CD14-positive monocyte (primary cell): ENCODE results near the gene CCL11. TPM values are rescaled to one million over a fixed set of nuclear protein-coding genes. Genes with fewer than 3 reads are reported as not detected.
"Not testable (repeated sequence)": the region's sequence is repeated elsewhere in the genome, so short reads cannot be mapped to it uniquely, and the experiment has no call there.

Experiments used
- DNase-seq, 3 donors: peaks; one replicate each; pipeline ENCODE4 v3.0.0-alpha.2; 2011 to 2022
- H2AFZ ChIP-seq: 2 replicates; pipeline ENCODE4 v1.6.0; 2012; ENCODE audit warnings: mild to moderate bottlenecking, low read depth, low read length, inconsistent platforms; ENCODE audit not compliant: insufficient read depth, poor library complexity, severe bottlenecking
- H3K27ac ChIP-seq, 2 donors: 1 replicate in 1 of 2; 2 replicates in 1 of 2; pipeline ENCODE4 v1.5.1; 2012 to 2013; ENCODE audit warnings: low read length in 2 of 2, control low read depth in 1 of 2, inconsistent platforms in 1 of 2, low read depth in 1 of 2, mild to moderate bottlenecking in 1 of 2
- H3K27me3 ChIP-seq, 2 donors: one replicate each; pipeline versions ENCODE4 v1.6.0 to v1.6.1; 2011 to 2013; ENCODE audit warnings: low read length in 2 of 2; ENCODE audit not compliant: control insufficient read depth in 2 of 2, insufficient read depth in 2 of 2
- H3K36me3 ChIP-seq, 2 donors: replicated peaks in 1 of 2; 1 replicate in 1 of 2; 2 replicates in 1 of 2; pipeline versions ENCODE4 v1.5.1 to v1.6.1; 2012 to 2013; ENCODE audit warnings: low read length in 2 of 2, control low read depth in 1 of 2, inconsistent platforms in 1 of 2, mild to moderate bottlenecking in 1 of 2; ENCODE audit not compliant: insufficient read depth in 2 of 2, control insufficient read depth in 1 of 2
- H3K4me1 ChIP-seq, 2 donors: 1 replicate in 1 of 2; 2 replicates in 1 of 2; pipeline versions ENCODE4 v1.5.1 to v1.6.1; 2012 to 2013; ENCODE audit warnings: low read length in 2 of 2, control low read depth in 1 of 2, inconsistent platforms in 1 of 2, mild to moderate bottlenecking in 1 of 2, moderate library complexity in 1 of 2; ENCODE audit not compliant: insufficient read depth in 2 of 2, control insufficient read depth in 1 of 2
- H3K4me2 ChIP-seq: replicated peaks from 2 replicates; pipeline ENCODE3; 2012; ENCODE audit warnings: low read length, moderate library complexity, mild to moderate bottlenecking; ENCODE audit not compliant: poor library complexity, severe bottlenecking; ENCODE audit errors: extremely low read depth
- H3K4me3 ChIP-seq, 3 experiments: fragments of 200-600 bp in 1 of 3; sonication (generic) in 1 of 3; replicated peaks in 1 of 3; 1 replicate in 2 of 3; 2 replicates in 1 of 3; pipeline ENCODE4 v1.5.1; 2011 to 2013; ENCODE audit warnings: low read length in 3 of 3, mild to moderate bottlenecking in 3 of 3, control low read depth in 2 of 3, low read depth in 2 of 3, inconsistent platforms in 1 of 3, moderate library complexity in 1 of 3
- H3K79me2 ChIP-seq: 2 replicates; pipeline ENCODE4 v1.6.0; 2012; ENCODE audit warnings: mild to moderate bottlenecking, control low read depth, inconsistent platforms, low read length, moderate library complexity; ENCODE audit not compliant: insufficient read depth
- H3K9ac ChIP-seq: 2 replicates; pipeline ENCODE4 v1.6.0; 2017; ENCODE audit warnings: low read length, mild to moderate bottlenecking; ENCODE audit not compliant: insufficient read depth, poor library complexity, severe bottlenecking
- H3K9me3 ChIP-seq, 2 donors: replicated peaks in 1 of 2; 1 replicate in 1 of 2; 2 replicates in 1 of 2; pipeline versions ENCODE4 v1.5.1 to v1.6.1; 2012 to 2013; ENCODE audit warnings: low read length in 2 of 2, control low read depth in 1 of 2; ENCODE audit not compliant: control insufficient read depth in 1 of 2, insufficient read depth in 1 of 2
- H4K20me1 ChIP-seq: 2 replicates; pipeline ENCODE4 v1.6.0; 2012; ENCODE audit warnings: mild to moderate bottlenecking, low read length, control low read depth, moderate library complexity; ENCODE audit not compliant: insufficient read depth
- H3K27ac Mint-ChIP-seq, 7 donors: one replicate each; pipeline ENCODE4 v1.8.0; 2020; ENCODE audit warnings: mild to moderate bottlenecking in 7 of 7, mixed read lengths in 7 of 7, moderate library complexity in 6 of 7, inconsistent platforms in 2 of 7
- H3K27me3 Mint-ChIP-seq, 3 donors: one replicate each; pipeline ENCODE4 v1.8.0; 2021 to 2022; ENCODE audit warnings: low read depth in 3 of 3, mild to moderate bottlenecking in 3 of 3, mixed read lengths in 3 of 3, moderate library complexity in 3 of 3, inconsistent platforms in 1 of 3
- H3K36me3 Mint-ChIP-seq, 2 donors: one replicate each; pipeline ENCODE4 v1.8.0; 2020; ENCODE audit warnings: mixed read lengths in 2 of 2, inconsistent platforms in 1 of 2, mild to moderate bottlenecking in 1 of 2
- H3K4me1 Mint-ChIP-seq: one replicate; pipeline ENCODE4 v1.8.0; 2020; ENCODE audit warnings: mild to moderate bottlenecking, mixed read lengths
- H3K4me3 Mint-ChIP-seq, 2 donors: one replicate each; pipeline ENCODE4 v1.8.0; 2020; ENCODE audit warnings: mild to moderate bottlenecking in 2 of 2, mixed read lengths in 2 of 2, moderate library complexity in 1 of 2
- H3K9me3 Mint-ChIP-seq, 7 donors: one replicate each; pipeline ENCODE4 v1.8.0; 2020 to 2022; ENCODE audit warnings: mixed read lengths in 7 of 7, mild to moderate bottlenecking in 6 of 7, moderate library complexity in 6 of 7, inconsistent platforms in 2 of 7
- WGBS: methylation state at CpG from one replicate; pipeline ENCODE4 v1.1.5; 2013; ENCODE audit warnings: missing lambda C conversion rate; ENCODE audit not compliant: insufficient coverage; 5-methylcytosine and 5-hydroxymethylcytosine counted together
- intact Hi-C, 2 donors: fragments of 100-400 bp; cut with micrococcal nuclease; formaldehyde crosslinking; loops; one replicate each; pipeline versions ENCODE4 v1.15.0 to v1.15.1; 2023
- polyA plus RNA-seq, 3 donors: library from polyadenylated mRNA; depleted of rRNA in 1 of 3; unstranded in 2 of 3; stranded (reverse) in 1 of 3; fragments of 300-500 nt in 2 of 3; fragments of >200 nt in 1 of 3; fragmentation: Illumina TruSeq in 2 of 3; gene quantifications; 1 replicate in 2 of 3; 2 replicates in 1 of 3; pipeline ENCODE4 v1.2.3, GENCODE V29; 2012 to 2021
- TF ChIP-seq, protein P1 (sequence below): fragments of 200-600 bp; IDR thresholded peaks from one replicate; pipeline ENCODE4 v1.8.0; 2022; ENCODE audit warnings: antibody characterized with exemption, mild to moderate bottlenecking

Gene CCL11
- polyA plus RNA-seq, 3 donors: not detected

DNA sequence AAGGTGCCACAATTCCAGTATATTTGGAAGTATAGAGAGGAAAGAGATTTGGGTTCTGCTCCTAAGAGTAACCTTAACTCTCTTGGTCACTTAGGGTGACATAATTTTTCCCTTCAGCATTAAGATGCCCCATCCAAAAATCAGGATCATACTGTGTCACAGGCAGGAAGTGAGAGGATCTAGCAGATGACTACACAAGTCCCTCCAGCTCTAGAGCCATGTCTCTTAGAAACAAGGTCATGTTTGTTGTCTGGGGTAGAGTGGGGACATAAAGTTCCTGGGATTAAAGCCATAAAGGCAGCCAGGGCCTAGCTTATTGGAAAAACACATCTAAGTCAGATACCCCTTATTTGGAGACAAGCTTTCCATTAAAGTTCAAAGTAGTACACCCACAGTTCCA, 36.4 kb downstream of the CCL11 start:
- Histone ChIP-seq H3K27ac (no peak overlapping the region), H3K27me3 (no peaks in the 10 kb centered on the region), H2AFZ (no peak overlapping the region), H3K9ac (no peak overlapping the region), H4K20me1 (no peaks in the 10 kb centered on the region), H3K4me1 (peaks cover 14 to 16% of the 10 kb centered on the region in 2 donors), H3K4me3 (no peak overlapping the region), H3K4me2 (no peak overlapping the region), H3K9me3 (no peaks in the 10 kb centered on the region), H3K79me2 (no peaks in the 10 kb centered on the region), H3K36me3 (no peaks in the 10 kb centered on the region)
- TF ChIP-seq, protein P1, sequence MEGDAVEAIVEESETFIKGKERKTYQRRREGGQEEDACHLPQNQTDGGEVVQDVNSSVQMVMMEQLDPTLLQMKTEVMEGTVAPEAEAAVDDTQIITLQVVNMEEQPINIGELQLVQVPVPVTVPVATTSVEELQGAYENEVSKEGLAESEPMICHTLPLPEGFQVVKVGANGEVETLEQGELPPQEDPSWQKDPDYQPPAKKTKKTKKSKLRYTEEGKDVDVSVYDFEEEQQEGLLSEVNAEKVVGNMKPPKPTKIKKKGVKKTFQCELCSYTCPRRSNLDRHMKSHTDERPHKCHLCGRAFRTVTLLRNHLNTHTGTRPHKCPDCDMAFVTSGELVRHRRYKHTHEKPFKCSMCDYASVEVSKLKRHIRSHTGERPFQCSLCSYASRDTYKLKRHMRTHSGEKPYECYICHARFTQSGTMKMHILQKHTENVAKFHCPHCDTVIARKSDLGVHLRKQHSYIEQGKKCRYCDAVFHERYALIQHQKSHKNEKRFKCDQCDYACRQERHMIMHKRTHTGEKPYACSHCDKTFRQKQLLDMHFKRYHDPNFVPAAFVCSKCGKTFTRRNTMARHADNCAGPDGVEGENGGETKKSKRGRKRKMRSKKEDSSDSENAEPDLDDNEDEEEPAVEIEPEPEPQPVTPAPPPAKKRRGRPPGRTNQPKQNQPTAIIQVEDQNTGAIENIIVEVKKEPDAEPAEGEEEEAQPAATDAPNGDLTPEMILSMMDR: no peak
- Mint-ChIP-seq H3K9me3 (peaks cover 1 to 19% (median 12%) of the 10 kb centered on the region in 7 donors), H3K27me3 (peaks cover 0 to 4% (median 1%) of the 10 kb centered on the region in 3 donors), H3K36me3 (peaks cover 0 to 2% of the 10 kb centered on the region in 2 donors), H3K4me3 (no peak overlapping the region), H3K27ac (no peak overlapping the region), H3K4me1 (peaks cover 18% of the 10 kb centered on the region)
- no peak for DNase-seq
- intact Hi-C loops: loop anchor here in 1 of 2 donors (5.0 kb wide), 1 partner anchor 35 kb away; the partner anchor contains the start of gene CCL13

DNA sequence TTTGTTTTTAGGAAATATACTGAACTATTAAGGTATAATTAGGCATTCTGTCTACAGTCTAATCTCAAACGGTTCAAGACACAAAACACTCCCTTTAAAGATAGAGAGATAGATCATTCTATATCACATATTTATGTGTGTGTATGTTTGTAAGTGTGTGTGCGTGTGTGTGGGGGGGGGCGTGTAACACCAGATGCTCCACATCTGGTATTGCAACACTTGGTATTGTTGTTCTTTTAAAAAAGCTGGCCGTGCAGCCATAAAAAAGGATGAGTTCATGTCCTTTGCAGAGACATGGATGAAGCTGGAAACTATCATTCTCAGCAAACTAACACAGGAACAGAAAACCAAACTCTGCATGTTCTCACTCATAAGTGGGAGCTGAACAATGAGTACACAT, 42.0 kb downstream of the CCL11 start:
- H2AFZ ChIP-seq, H3K4me3 Mint-ChIP-seq, H3K36me3 Mint-ChIP-seq, H3K27me3 Mint-ChIP-seq, intact Hi-C loops, H3K27me3 ChIP-seq, H3K4me2 ChIP-seq, H4K20me1 ChIP-seq, H3K27ac ChIP-seq, H3K36me3 ChIP-seq, H3K4me1 Mint-ChIP-seq, H3K9ac ChIP-seq, H3K4me1 ChIP-seq, H3K79me2 ChIP-seq, H3K27ac Mint-ChIP-seq, H3K4me3 ChIP-seq, H3K9me3 ChIP-seq, DNase-seq: not testable (repeated sequence)
- H3K9me3 Mint-ChIP-seq: peaks cover 1 to 19% (median 12%) of the 10 kb centered on the region in 7 donors
- no CpG with 5 or more reads among the region's 4 CpGs for WGBS
